ENCODE results near the gene MLH3.

GRCh38 chr14:75050852-75051555 is at the start of gene MLH3:
- TF ChIP-seq CTCF (conservative IDR thresholded peaks at IDR 0.05) (no peak), ZFX (IDR thresholded peaks at IDR 0.05) (peak; percentile 99)
